ENCODE measurements around the gene LRRC1.

The LRRC1 gene

DNA sequence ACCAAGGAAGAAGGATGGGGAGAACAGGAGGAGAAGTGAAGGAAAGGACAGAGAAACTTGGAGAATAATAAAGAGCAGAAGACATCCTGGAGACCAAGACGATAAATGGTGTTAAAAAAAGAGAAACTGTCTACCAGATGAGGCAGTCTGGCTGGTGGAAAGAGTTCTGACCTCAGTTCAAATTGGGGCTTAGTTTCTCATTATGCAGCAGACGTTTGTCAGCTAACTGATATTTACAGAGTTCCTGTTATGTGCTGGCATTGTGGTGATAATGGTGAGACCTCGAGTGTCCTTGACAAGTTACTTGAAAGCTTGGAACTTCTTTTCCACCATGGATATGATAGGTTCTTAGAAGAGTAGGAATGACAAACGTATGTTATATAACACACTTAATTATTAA, 142.7 kb downstream of the LRRC1 start:
- TF ChIP-seq GATA2 (IDR thresholded peaks at IDR 0.05; ENCODE audit: low read depth, low read length) = no peak
- TF ChIP-seq GATA3 (IDR thresholded peaks at IDR 0.05; ENCODE audit: low read depth, low read length) = no peak

DNA sequence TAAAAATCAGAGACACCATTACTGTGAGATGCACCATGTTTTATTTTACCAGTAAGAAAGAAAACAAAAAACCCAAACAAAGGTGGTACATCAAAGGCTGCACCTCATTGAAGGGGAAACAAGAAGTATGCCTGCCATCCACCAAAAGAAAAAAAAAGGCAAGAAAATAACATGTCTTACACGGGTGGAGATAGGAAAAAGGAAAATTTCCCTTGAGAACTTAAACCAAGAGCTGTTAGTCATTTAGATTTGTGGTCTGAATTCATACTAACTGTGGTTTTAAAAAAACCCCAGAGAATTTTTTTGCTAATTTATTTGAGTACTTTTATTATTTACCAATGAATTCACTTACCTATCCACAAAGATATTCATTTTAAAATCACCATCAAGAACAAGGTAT, 144.0 kb downstream of the LRRC1 start:
- TF ChIP-seq GATA3 (IDR thresholded peaks at IDR 0.05; ENCODE audit: low read depth, low read length) (no peak), GATA2 (IDR thresholded peaks at IDR 0.05; ENCODE audit: low read depth, low read length) (no peak)

- TF ChIP-seq GATA2 (IDR thresholded peaks at IDR 0.05; ENCODE audit: low read depth, low read length) (no peak), GATA3 (IDR thresholded peaks at IDR 0.05; ENCODE audit: low read depth, low read length) (no peak)
These were observed 145.0 kb downstream of the LRRC1 start for GRCh38 chr6:53939830-53940229.

DNA sequence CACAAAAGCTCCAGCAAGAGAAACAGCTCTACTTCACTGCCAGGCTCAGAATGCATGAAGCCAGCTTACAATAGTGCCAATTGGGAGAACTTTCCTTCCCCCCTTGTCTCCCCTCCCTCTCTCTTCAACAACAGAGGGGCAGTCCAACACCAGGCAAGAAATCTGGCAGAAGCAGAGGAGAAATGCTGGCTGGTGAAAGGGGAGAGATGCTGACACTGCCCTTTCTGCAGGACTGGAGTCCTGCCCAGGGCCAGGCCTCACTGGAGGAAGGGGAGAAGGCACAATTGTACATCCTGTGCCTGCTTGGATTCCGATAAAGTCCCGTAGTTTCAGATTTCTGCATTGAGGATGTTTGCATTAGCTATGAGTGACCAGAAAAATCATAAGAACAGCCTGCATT, 148.6 kb downstream of the LRRC1 start:
- TF ChIP-seq GATA3 (IDR thresholded peaks at IDR 0.05; ENCODE audit: low read depth, low read length) (no peak), GATA2 (IDR thresholded peaks at IDR 0.05; ENCODE audit: low read depth, low read length) (no peak)

DNA sequence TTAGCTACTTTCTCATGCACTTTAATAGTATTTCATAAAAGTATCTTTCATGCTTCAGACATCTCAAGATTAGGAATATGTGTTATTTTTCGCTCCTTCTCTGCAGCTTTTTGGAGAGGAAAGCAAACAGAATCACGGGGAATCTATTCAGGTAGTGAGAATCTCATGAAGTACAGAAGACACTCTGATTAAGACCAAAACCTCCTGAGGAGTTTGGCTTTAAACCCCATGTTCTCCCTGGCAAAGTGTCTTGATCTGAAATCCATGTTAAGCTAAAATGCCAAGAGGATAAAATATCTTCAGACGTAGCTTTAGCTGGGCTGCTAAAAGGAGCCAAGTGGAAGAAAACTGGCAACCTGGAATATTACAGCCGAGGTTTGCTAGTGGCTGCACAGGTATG, 149.3 kb downstream of the LRRC1 start:
- TF ChIP-seq GATA2 (IDR thresholded peaks at IDR 0.05; ENCODE audit: low read depth, low read length) (no peak), GATA3 (IDR thresholded peaks at IDR 0.05; ENCODE audit: low read depth, low read length) (no peak)

DNA sequence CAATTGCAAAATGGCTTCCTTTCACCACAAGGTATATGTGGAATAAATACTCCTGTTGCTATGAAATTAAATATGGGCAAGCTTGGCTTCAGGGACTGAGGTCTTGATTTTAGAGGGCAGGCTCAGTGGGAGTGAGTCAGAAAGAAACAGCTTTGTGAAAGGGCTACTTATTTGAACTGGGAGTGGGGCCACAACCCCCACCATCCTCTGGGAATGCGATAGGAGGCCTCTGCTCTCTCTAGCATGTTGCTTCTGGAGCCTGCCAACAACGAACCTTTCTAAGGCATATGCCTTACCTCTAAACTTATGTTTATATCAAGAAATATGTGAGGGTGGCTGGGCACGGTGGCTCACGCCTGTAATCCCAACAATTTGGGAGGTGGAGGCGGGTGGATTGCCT, 149.7 kb downstream of the LRRC1 start:
- TF ChIP-seq GATA2 (IDR thresholded peaks at IDR 0.05; ENCODE audit: low read depth, low read length) = no peak
- TF ChIP-seq GATA3 (IDR thresholded peaks at IDR 0.05; ENCODE audit: low read depth, low read length) = no peak

GRCh38 chr6:53945765-53946407, 151.1 kb downstream of the LRRC1 start:
- TF ChIP-seq GATA3 (IDR thresholded peaks at IDR 0.05; ENCODE audit: low read depth, low read length) = no peak
- TF ChIP-seq GATA2 (IDR thresholded peaks at IDR 0.05; ENCODE audit: low read depth, low read length) = no peak

DNA sequence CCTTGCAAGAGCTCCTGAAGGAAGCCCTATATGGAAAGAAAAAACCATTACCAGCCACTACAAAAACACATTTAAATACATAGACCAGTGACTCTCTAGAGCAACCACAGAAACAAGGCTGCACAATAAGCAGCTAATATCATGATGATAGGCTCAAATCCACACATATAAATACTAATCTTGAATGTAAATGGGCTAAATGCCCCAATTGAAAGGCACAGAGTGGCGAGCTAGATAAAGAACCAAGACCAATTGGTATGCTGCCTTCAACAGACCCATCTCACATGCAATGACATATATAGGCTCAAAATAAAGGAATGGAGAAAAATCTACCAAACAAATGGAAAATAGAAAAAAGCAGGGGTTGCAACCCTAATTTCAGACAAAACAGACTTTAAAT, 153.0 kb downstream of the LRRC1 start:
- TF ChIP-seq GATA3 (IDR thresholded peaks at IDR 0.05; ENCODE audit: low read depth, low read length) (no peak), GATA2 (IDR thresholded peaks at IDR 0.05; ENCODE audit: low read depth, low read length) (no peak)

- TF ChIP-seq GATA2 (IDR thresholded peaks at IDR 0.05; ENCODE audit: low read depth, low read length) (no peak), GATA3 (IDR thresholded peaks at IDR 0.05; ENCODE audit: low read depth, low read length) (no peak)
These were observed 156.6 kb downstream of the LRRC1 start for GRCh38 chr6:53951383-53951782.

GRCh38 chr6:53956068-53956711, 161.4 kb downstream of the LRRC1 start:
- TF ChIP-seq GATA2 (IDR thresholded peaks at IDR 0.05; ENCODE audit: low read depth, low read length) (no peak), GATA3 (IDR thresholded peaks at IDR 0.05; ENCODE audit: low read depth, low read length) (no peak)

GRCh38 chr6:53956804-53957203, 162.0 kb downstream of the LRRC1 start:
- no peak for TF ChIP-seq GATA3 (IDR thresholded peaks at IDR 0.05; ENCODE audit: low read depth, low read length)
- no peak for TF ChIP-seq GATA2 (IDR thresholded peaks at IDR 0.05; ENCODE audit: low read depth, low read length)

GRCh38 chr6:53959717-53960116, 164.9 kb downstream of the LRRC1 start:
- no peak for TF ChIP-seq GATA3 (IDR thresholded peaks at IDR 0.05; ENCODE audit: low read depth, low read length)

- TF ChIP-seq GATA2 (IDR thresholded peaks at IDR 0.05; ENCODE audit: low read depth, low read length) = no peak
- no peak for TF ChIP-seq GATA3 (IDR thresholded peaks at IDR 0.05; ENCODE audit: low read depth, low read length)
These were observed 165.5 kb downstream of the LRRC1 start for GRCh38 chr6:53960311-53960710.

- TF ChIP-seq GATA3 (IDR thresholded peaks at IDR 0.05; ENCODE audit: low read depth, low read length) (no peak), GATA2 (IDR thresholded peaks at IDR 0.05; ENCODE audit: low read depth, low read length) (no peak)
These were observed 167.0 kb downstream of the LRRC1 start for GRCh38 chr6:53961679-53962370.

GRCh38 chr6:53962646-53963045, 167.8 kb downstream of the LRRC1 start:
- no peak for TF ChIP-seq GATA2 (IDR thresholded peaks at IDR 0.05; ENCODE audit: low read depth, low read length)
- no peak for TF ChIP-seq GATA3 (IDR thresholded peaks at IDR 0.05; ENCODE audit: low read depth, low read length)
